ENCODE measurements around the gene TRAP1.
"Not testable (repeated sequence)": the region's sequence is repeated elsewhere in the genome, so short reads cannot be mapped to it uniquely, and the experiment has no call there.

Gene TRAP1

GRCh38 chr16:3673676-3674377 is 43.5 kb downstream of the TRAP1 start:
- DNase-seq (ENCODE audit: low read depth): no peak

DNA sequence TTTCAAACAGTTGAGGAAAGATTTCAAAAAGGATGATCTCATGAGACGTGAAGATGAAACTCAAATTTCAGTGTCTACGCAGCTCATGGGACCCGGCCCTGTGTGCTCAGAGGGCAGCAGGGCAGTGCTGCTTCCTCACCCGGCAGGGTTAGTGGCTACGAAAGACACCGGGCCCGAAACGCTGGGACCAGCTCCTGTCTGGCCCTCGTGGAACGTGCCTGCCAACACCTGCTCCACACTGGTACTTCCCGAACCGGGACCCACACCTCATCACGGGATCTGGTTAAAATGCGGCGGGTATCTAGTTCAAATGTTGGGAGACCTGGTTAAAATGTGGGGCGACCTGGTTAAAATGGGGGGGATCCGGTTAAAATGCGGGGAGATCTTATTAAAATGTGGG is 44.1 kb downstream of the TRAP1 start:
- DNase-seq (ENCODE audit: low read depth): no peak

DNA sequence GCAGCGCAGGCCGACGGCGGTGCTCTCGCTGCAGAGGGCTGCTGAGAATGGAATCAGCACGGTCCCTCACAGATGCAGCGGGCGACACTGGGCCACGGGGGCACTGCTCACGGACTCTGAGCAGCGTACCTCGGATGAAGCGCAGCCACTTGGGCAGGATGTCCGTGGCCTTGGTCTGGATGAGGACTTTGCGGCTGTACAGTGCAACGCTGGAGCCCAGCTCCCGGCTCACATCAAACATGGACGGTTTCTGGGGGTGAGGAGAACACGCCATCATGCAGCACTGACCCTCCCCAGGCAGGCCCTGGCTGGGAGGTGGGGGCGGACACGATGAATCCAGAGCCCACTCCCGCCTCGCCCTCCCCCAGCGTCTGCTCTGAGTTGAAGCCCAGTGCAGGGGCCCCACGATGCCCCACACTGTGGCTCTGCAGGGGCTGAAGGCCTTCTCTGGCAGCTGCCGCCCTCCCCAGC is 44.7 kb downstream of the TRAP1 start:
- no peak for DNase-seq (ENCODE audit: low read depth)

DNA sequence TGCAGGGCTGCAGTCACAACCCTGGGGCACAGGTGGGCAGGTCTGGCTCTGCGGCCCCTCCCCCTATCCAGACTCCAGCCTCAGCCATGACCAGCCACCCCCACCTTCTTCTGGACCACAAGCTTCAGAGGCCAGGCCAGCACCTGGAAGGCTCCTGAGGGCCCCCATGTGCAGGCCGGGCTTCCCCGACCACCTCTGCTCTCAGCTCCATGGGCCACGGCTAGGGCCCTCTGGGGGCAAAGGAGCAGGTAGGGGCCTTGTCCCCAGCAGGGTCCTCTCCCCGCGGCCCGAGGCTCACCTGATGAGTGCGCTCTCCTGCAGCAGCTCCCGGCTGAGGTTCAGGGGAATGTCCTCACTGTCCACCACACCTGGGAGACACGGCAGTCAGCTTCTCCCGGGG is 45.9 kb downstream of the TRAP1 start:
- DNase-seq (ENCODE audit: low read depth): no peak

DNA sequence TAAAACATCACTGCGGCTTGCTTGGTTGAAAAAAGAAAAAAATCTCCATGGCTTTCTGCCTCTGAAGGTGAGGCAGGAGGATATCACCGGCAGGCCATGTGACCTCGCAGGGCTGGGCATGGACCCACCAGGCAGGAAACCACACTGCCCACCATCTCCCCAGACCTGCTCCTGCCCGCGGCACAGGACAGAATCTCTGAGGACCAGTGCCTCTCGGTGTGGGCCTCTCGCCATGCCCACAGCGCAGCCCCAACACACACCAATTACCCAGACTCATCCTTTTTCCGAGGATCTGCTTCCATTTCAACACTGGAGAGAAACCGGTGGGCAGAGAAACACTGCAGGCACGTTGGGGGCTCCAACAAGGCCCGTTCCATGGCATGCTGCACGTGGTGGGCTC is 46.6 kb downstream of the TRAP1 start:
- no peak for DNase-seq (ENCODE audit: low read depth)

DNA sequence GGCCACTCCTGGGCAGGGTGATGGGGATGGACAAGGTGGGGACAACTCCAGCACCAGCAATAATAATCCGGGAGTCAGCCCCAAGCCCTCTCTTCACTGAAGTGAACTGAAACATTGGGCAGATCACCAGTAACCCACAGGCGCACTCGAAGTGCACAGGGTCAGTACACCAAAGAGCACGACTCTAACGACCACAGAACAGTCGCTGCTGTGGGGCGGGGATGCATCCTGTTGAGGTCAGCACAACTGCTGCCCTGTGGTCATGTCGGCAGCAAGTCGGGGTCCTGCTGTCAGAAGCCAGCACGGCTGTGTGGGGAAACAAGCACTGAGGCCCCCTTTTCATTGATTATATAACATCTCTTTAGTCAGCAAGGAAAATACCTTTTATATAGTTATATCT is 48.2 kb downstream of the TRAP1 start:
- DNase-seq (ENCODE audit: low read depth): no peak

DNA sequence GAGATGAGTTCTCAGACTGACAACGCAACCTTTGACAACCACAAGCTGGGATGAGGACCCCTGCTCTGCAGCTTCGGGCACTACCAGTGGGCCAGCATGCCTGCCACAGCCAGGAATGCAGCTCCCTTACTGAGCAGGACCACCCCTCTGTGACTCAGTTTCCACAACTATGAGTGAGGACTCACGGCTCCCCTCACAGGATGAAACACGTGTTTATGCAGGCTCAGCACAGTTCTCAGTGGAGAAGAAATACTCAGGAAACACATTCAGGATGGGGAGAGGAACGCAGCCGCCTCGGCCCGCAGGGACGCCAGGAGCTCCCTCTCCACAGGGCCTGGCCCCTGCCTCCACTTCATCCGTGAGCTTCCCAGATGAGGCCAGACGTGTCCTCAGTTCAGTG is 48.7 kb downstream of the TRAP1 start:
- DNase-seq (ENCODE audit: low read depth): no peak

DNA sequence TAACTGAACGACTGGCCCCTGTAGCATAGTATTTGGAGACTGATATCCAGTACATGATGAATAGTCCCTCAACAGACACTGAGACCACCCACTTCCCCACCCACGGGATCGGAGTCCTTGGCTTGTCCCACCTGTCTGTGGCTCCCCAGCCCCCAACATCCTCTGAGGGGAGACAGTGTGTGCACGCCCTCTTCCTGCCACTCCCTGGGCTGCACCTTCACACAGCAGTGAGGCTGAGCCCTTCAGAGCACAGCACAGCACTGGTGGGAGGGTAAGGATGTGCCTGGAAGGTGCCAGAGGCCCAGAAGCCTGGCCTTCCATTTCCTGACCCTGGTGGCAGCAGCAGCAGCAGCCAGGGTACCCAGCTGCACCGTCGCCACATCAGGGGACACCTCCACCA is 51.8 kb downstream of the TRAP1 start:
- DNase-seq (ENCODE audit: low read depth): no peak

- no peak for DNase-seq (ENCODE audit: low read depth)
Observed at GRCh38 chr16:3664187-3664896, 53.0 kb downstream of the TRAP1 start.

DNA sequence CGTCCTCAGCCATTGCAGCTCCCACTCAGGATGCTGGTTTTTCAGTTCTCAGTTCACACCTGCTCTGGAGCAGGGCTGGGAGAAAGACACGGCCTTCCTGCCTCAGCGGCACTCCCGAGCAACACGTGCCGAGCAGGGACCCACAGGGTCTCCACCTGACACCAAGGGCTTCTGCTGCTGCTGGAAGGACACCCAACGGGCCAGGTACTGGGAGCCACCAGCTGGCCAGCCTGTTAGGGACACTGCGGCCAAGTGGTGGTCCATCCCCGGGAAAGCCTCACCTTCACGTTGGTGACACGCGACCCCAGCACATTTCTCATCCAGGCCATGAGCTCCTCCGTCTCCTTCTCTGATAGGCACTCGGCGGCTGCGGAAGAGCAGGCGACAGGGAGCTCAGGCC is 54.7 kb downstream of the TRAP1 start:
- no peak for DNase-seq (ENCODE audit: low read depth)

DNA sequence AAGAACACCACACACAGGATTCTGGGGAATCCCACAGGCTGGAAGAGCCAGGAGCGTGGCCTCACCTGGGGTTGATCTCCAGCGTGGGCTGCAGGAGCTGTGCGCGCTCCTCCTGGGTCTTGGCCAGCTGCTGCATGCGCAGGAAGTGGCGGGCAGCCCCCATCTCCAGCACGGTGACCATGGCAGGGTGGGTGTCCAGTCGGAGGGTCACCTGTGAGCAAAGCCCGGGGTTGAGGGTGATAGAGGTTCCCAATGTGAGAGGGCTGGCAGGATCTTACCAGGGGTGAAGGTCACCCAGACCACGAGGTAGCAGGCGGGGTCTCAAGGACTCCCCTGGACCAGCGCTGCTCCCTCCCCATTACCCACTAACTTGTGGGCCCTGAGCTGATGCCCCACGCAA is 55.4 kb downstream of the TRAP1 start:
- DNase-seq (ENCODE audit: low read depth): no peak

GRCh38 chr16:3661311-3661710 is 56.0 kb downstream of the TRAP1 start:
- DNase-seq (ENCODE audit: low read depth): no peak

GRCh38 chr16:3659251-3659650 is 58.1 kb downstream of the TRAP1 start:
- peak; percentile 16 for DNase-seq (ENCODE audit: low read depth)

GRCh38 chr16:3656491-3657468 is 60.5 kb downstream of the TRAP1 start:
- DNase-seq (ENCODE audit: low read depth): no peak

DNA sequence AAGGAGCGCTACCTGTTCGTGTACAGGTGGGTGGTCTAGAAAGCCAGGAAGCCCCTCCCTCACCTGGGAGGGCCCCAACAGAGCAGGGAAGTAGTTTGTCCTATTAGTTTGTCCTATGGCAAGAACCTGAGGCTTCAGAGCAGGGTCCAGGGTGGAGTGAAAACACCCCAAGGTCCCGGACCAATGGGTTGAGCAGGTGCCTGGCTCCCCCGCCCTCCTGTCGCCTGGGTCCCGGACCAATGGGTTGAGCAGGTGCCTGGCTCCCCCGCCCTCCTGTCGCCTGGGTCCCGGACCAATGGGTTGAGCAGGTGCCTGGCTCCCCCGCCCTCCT is 61.2 kb downstream of the TRAP1 start:
- not testable (repeated sequence) for DNase-seq (ENCODE audit: low read depth)

GRCh38 chr16:3655396-3656159 is 61.7 kb downstream of the TRAP1 start:
- DNase-seq (ENCODE audit: low read depth): no peak

GRCh38 chr16:3655030-3655395 is 62.3 kb downstream of the TRAP1 start:
- no peak for DNase-seq (ENCODE audit: low read depth)

DNA sequence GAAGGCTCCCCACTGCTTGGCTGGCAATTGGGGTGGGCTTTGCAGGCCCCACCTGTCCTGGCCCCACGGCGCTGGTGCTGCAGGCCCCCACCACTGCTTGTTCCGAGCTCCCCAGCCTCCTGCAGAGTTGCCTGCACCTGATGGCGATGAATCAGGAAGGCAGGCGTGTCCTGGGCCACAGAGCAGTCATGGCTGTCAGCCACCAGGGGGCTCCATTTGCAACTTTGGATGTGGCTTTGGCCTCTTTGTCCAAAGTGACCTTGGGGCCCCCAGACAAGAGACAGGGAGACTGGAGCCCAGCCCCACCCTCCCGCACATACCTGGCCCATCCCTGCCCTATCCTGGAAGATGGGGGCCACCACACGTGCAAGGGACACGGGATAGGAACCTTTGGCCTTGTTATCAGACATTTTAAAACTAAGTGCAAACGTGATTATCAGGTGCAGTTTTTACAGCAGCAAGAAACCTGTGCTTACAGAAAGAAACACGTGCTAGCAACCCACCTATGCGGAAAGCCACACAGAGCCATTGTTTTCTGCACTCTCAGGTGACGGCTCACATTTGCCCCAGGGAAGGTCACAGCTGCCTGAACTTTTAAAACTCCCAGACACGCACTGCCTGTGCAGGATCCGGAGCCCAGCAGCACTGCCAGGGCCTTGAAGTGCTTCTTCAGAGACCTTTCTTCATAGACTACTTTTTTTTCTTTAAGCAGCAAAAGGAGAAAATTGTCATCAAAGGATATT is 62.9 kb downstream of the TRAP1 start, which contains the start of gene DNASE1:
Gene DNASE1, plus strand, starts transcription at position 443 of the 743 bp plus-strand sequence. CDS start 683 bp downstream, outside the sequence.
- peak; percentile 26 for DNase-seq (ENCODE audit: low read depth)

- no peak for DNase-seq (ENCODE audit: low read depth)
Observed at GRCh38 chr16:3652373-3653195, 64.7 kb downstream of the TRAP1 start.

Measured in GM04504 (cell line).